ENCODE measurements around the gene FBXL2.

The FBXL2 gene

GRCh38 chr3:33240261-33240660 is 37.0 kb upstream of the FBXL2 start:
- Histone ChIP-seq H3K4me2 (ENCODE audit: low read length) (no peak overlapping the region), H4K20me1 (ENCODE audit: insufficient read depth, low read length) (no peaks in the 10 kb centered on the region), H3K9me3 (ENCODE audit: insufficient read depth, low read length) (no peaks in the 10 kb centered on the region), H3K27me3 (ENCODE audit: low read depth, low read length) (no peaks in the 10 kb centered on the region), H3K4me3 (ENCODE audit: low read length) (no peak overlapping the region), H3K36me3 (replicated peaks; ENCODE audit: low read depth, low read length) (no peaks in the 10 kb centered on the region), H3K27ac (ENCODE audit: low read length) (no peak overlapping the region), H3K9ac (ENCODE audit: low read length) (no peak overlapping the region), H2AFZ (ENCODE audit: low read depth, low read length) (no peak overlapping the region), H3K4me1 (ENCODE audit: low read length) (no peaks in the 10 kb centered on the region), H3K79me2 (ENCODE audit: low read length) (no peaks in the 10 kb centered on the region)
- TF ChIP-seq EZH2phosphoT487 (IDR thresholded peaks at IDR 0.05; ENCODE audit: low read depth), result no peak
- TF ChIP-seq, protein P1, sequence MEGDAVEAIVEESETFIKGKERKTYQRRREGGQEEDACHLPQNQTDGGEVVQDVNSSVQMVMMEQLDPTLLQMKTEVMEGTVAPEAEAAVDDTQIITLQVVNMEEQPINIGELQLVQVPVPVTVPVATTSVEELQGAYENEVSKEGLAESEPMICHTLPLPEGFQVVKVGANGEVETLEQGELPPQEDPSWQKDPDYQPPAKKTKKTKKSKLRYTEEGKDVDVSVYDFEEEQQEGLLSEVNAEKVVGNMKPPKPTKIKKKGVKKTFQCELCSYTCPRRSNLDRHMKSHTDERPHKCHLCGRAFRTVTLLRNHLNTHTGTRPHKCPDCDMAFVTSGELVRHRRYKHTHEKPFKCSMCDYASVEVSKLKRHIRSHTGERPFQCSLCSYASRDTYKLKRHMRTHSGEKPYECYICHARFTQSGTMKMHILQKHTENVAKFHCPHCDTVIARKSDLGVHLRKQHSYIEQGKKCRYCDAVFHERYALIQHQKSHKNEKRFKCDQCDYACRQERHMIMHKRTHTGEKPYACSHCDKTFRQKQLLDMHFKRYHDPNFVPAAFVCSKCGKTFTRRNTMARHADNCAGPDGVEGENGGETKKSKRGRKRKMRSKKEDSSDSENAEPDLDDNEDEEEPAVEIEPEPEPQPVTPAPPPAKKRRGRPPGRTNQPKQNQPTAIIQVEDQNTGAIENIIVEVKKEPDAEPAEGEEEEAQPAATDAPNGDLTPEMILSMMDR (IDR thresholded peaks at IDR 0.05; ENCODE audit: low read depth, low read length), result no peak

GRCh38 chr3:33246786-33247185 is 30.5 kb upstream of the FBXL2 start:
- H3K27ac ChIP-seq (ENCODE audit: low read length), result no peak overlapping the region
- no peak overlapping the region for H2AFZ ChIP-seq (ENCODE audit: low read depth, low read length)
- H3K36me3 ChIP-seq (replicated peaks; ENCODE audit: low read depth, low read length), result no peaks in the 10 kb centered on the region
- no peak overlapping the region for H3K9ac ChIP-seq (ENCODE audit: low read length)
- no peaks in the 10 kb centered on the region for H3K4me1 ChIP-seq (ENCODE audit: low read length)
- H3K4me2 ChIP-seq (ENCODE audit: low read length), result no peak overlapping the region
- H3K9me3 ChIP-seq (ENCODE audit: insufficient read depth, low read length), result no peaks in the 10 kb centered on the region
- no peak overlapping the region for H3K4me3 ChIP-seq (ENCODE audit: low read length)
- TF ChIP-seq, protein P1 (IDR thresholded peaks at IDR 0.05; ENCODE audit: low read depth, low read length), result no peak
- no peak for TF ChIP-seq EZH2phosphoT487 (IDR thresholded peaks at IDR 0.05; ENCODE audit: low read depth)
- H4K20me1 ChIP-seq (ENCODE audit: insufficient read depth, low read length), result no peaks in the 10 kb centered on the region
- no peaks in the 10 kb centered on the region; the same call in 1 of the 2 replicates for H3K27me3 ChIP-seq (ENCODE audit: low read depth, low read length)
- no peaks in the 10 kb centered on the region for H3K79me2 ChIP-seq (ENCODE audit: low read length)

- Histone ChIP-seq H3K36me3 (replicated peaks; ENCODE audit: low read depth, low read length) (no peaks in the 10 kb centered on the region), H3K9me3 (ENCODE audit: insufficient read depth, low read length) (no peaks in the 10 kb centered on the region), H4K20me1 (ENCODE audit: insufficient read depth, low read length) (no peaks in the 10 kb centered on the region)
Measured at GRCh38 chr3:33250712-33251111, 26.5 kb upstream of the FBXL2 start.

GRCh38 chr3:33256249-33256648 is 21.0 kb upstream of the FBXL2 start:
- Histone ChIP-seq H2AFZ (ENCODE audit: low read depth, low read length) (0 out of 2 replicates have a peak overlapping the region, but pooled peaks have one; percentile 5), H3K27me3 (ENCODE audit: low read depth, low read length) (no peaks in the 10 kb centered on the region), H3K36me3 (replicated peaks; ENCODE audit: low read depth, low read length) (no peaks in the 10 kb centered on the region), H3K4me2 (ENCODE audit: low read length) (no peak overlapping the region), H3K9ac (ENCODE audit: low read length) (no peak overlapping the region), H4K20me1 (ENCODE audit: insufficient read depth, low read length) (no peaks in the 10 kb centered on the region), H3K4me1 (ENCODE audit: low read length) (no peaks in the 10 kb centered on the region), H3K4me3 (ENCODE audit: low read length) (no peak overlapping the region), H3K27ac (ENCODE audit: low read length) (no peak overlapping the region), H3K79me2 (ENCODE audit: low read length) (no peaks in the 10 kb centered on the region), H3K9me3 (ENCODE audit: insufficient read depth, low read length) (no peaks in the 10 kb centered on the region)
- TF ChIP-seq, protein P1 (IDR thresholded peaks at IDR 0.05; ENCODE audit: low read depth, low read length), result no peak
- TF ChIP-seq EZH2phosphoT487 (IDR thresholded peaks at IDR 0.05; ENCODE audit: low read depth), result no peak

More at GRCh38 chr3:33250712-33251111, 26.5 kb upstream of the FBXL2 start:
- TF ChIP-seq, protein P1 (IDR thresholded peaks at IDR 0.05; ENCODE audit: low read depth, low read length), result no peak
- TF ChIP-seq EZH2phosphoT487 (IDR thresholded peaks at IDR 0.05; ENCODE audit: low read depth), result no peak
- Histone ChIP-seq H3K27me3 (ENCODE audit: low read depth, low read length) (no peaks in the 10 kb centered on the region; the same call in 1 of the 2 replicates), H3K9ac (ENCODE audit: low read length) (no peak overlapping the region), H3K4me2 (ENCODE audit: low read length) (no peak overlapping the region), H3K27ac (ENCODE audit: low read length) (no peak overlapping the region), H3K4me3 (ENCODE audit: low read length) (no peak overlapping the region), H2AFZ (ENCODE audit: low read depth, low read length) (no peak overlapping the region), H3K79me2 (ENCODE audit: low read length) (no peaks in the 10 kb centered on the region), H3K4me1 (ENCODE audit: low read length) (no peaks in the 10 kb centered on the region)

Data from OCI-LY3 (cell line).